Measurements from ENCODE around the gene LRMDA.
A peak's percentile ranks its signal among the peaks of the same experiment; 100 is the strongest.

Gene LRMDA

GRCh38 chr10:76172020-76172419 lies 740.6 kb downstream of the LRMDA start:
- Mint-ChIP-seq H3K27me3 (ENCODE audit: low read depth) (no peaks in the 10 kb centered on the region), H3K4me3 (no peak overlapping the region)

GRCh38 chr10:76175533-76176165 lies 744.2 kb downstream of the LRMDA start:
- TF ChIP-seq CTCF (IDR thresholded peaks at IDR 0.05; ENCODE audit: unreplicated experiment in 3 of 3), result no peak
- H3K27me3 Mint-ChIP-seq (ENCODE audit: low read depth), result peaks cover 7% of the 10 kb centered on the region
- H3K4me1 Mint-ChIP-seq, result peaks cover 17% of the 10 kb centered on the region
- H3K36me3 Mint-ChIP-seq (ENCODE audit: low read depth), result no peaks in the 10 kb centered on the region
- no peak overlapping the region for H3K27ac Mint-ChIP-seq
- H3K9me3 Mint-ChIP-seq, result peaks cover 9% of the 10 kb centered on the region
- H3K4me3 Mint-ChIP-seq, result no peak overlapping the region

More at GRCh38 chr10:76172020-76172419, 740.6 kb downstream of the LRMDA start:
- Mint-ChIP-seq H3K27ac (no peak overlapping the region), H3K9me3 (peaks cover 20% of the 10 kb centered on the region), H3K36me3 (ENCODE audit: low read depth) (no peaks in the 10 kb centered on the region), H3K4me1 (no peaks in the 10 kb centered on the region)
- TF ChIP-seq CTCF (IDR thresholded peaks at IDR 0.05; ENCODE audit: unreplicated experiment in 3 of 3), result no peak

GRCh38 chr10:76176166-76176550 lies 744.7 kb downstream of the LRMDA start:
- Mint-ChIP-seq H3K4me3 (no peak overlapping the region), H3K36me3 (ENCODE audit: low read depth) (no peaks in the 10 kb centered on the region), H3K4me1 (peaks cover 17% of the 10 kb centered on the region), H3K27ac (no peak overlapping the region), H3K9me3 (peaks cover 9% of the 10 kb centered on the region), H3K27me3 (ENCODE audit: low read depth) (peaks cover 10% of the 10 kb centered on the region)
- TF ChIP-seq CTCF (IDR thresholded peaks at IDR 0.05; ENCODE audit: unreplicated experiment in 3 of 3), result no peak

- no peak for TF ChIP-seq CTCF (IDR thresholded peaks at IDR 0.05; ENCODE audit: unreplicated experiment in 3 of 3)
- Mint-ChIP-seq H3K4me1 (peaks cover 17% of the 10 kb centered on the region), H3K27ac (peak overlapping the region in 1 of 3 experiments; percentile 30), H3K36me3 (ENCODE audit: low read depth) (no peaks in the 10 kb centered on the region), H3K9me3 (peaks cover 6% of the 10 kb centered on the region), H3K4me3 (no peak overlapping the region), H3K27me3 (ENCODE audit: low read depth) (peaks cover 14% of the 10 kb centered on the region)
Observed at GRCh38 chr10:76177936-76178335, 746.5 kb downstream of the LRMDA start.

GRCh38 chr10:76178532-76179292 lies 747.3 kb downstream of the LRMDA start:
- no peaks in the 10 kb centered on the region for H3K36me3 Mint-ChIP-seq (ENCODE audit: low read depth)
- peaks cover 17% of the 10 kb centered on the region for H3K4me1 Mint-ChIP-seq
- peaks cover 2% of the 10 kb centered on the region for H3K9me3 Mint-ChIP-seq
- H3K4me3 Mint-ChIP-seq, result no peak overlapping the region
- no peak for TF ChIP-seq CTCF (IDR thresholded peaks at IDR 0.05; ENCODE audit: unreplicated experiment in 3 of 3)
- H3K27me3 Mint-ChIP-seq (ENCODE audit: low read depth), result peaks cover 14% of the 10 kb centered on the region
- peak overlapping the region in 1 of 3 experiments; percentile 30 for H3K27ac Mint-ChIP-seq
